ENCODE measurements around the gene SLC6A19. TPM values are rescaled to one million over a fixed set of nuclear protein-coding genes. Genes with fewer than 3 reads are reported as not detected.

Gene SLC6A19
- total RNA-seq, 4 donors from 2014 or later: 9.9 to 934 (median 516) TPM

DNA sequence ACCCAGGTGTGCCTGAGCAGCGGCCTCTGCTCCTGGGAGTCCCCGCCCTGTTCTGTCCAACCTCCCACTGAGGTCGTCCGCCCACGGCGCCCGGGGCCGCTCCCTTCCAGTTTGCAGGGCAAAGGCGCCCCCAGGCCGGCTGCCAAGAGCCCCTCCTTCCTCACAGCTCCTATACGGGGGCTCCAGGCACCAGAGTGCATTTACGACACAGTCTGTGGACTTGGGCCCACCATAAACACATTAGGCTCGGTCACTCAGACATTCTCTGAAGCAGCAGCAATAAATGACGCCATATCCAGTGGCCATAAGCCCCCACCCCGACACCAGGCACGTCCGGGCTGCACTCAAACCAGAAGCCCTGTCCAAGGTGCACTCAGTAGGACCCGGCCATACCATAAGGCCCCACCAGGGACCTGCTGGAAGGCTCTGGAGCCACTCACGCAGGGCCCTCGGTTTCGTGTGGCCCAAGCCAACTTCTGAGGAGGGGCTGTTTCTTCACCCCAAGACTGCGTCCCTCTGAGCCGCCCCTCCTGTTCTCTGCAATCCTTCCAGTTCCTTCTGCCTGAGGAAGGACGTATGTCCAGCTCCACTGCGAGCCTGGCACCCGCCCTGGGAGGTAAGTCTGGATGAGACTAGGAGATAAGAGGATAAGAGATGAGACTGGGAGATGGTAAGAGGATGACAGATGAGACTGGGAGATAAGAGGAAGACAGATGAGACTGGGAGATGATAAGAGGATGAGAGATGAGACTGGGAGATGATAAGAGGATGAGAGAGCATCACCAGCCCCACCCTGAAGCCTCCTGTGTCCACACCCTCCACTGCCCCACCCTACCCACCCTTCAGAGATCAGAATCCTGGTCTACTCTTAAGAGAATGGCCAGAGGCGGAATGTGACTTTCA lies 50.5 kb downstream of the SLC6A19 start:
- Histone ChIP-seq H3K27me3 (no peaks in the 10 kb centered on the region), H3K4me1 (peaks cover 0 to 10% (median 1%) of the 10 kb centered on the region in 4 donors), H3K36me3 (no peaks in the 10 kb centered on the region), H3K27ac (peak overlapping the region in 2 of 4 donors; percentile 71 to 88), H3K9me3 (no peaks in the 10 kb centered on the region), H3K4me3 (no peak overlapping the region)
- TF ChIP-seq POLR2A (IDR thresholded peaks at IDR 0.05): peak in 1 of 2 donors; percentile 36
- TF ChIP-seq CTCF (IDR thresholded peaks at IDR 0.05): peak in 3 of 6 experiments; percentile 50 to 62 (median 53)
- peak in 2 of 3 donors; percentile 87 to 92 for DNase-seq

GRCh38 chr5:1252681-1253080 lies 51.3 kb downstream of the SLC6A19 start:
- Histone ChIP-seq H3K4me1 (peaks cover 0 to 8% (median 1%) of the 10 kb centered on the region in 4 donors), H3K4me3 (no peak overlapping the region), H3K27me3 (no peaks in the 10 kb centered on the region), H3K9me3 (no peaks in the 10 kb centered on the region), H3K36me3 (no peaks in the 10 kb centered on the region), H3K27ac (peak overlapping the region in 2 of 4 donors; percentile 33 to 88)
- TF ChIP-seq POLR2A (IDR thresholded peaks at IDR 0.05) (no peak), CTCF (IDR thresholded peaks at IDR 0.05) (no peak)
- no peak for DNase-seq

DNA sequence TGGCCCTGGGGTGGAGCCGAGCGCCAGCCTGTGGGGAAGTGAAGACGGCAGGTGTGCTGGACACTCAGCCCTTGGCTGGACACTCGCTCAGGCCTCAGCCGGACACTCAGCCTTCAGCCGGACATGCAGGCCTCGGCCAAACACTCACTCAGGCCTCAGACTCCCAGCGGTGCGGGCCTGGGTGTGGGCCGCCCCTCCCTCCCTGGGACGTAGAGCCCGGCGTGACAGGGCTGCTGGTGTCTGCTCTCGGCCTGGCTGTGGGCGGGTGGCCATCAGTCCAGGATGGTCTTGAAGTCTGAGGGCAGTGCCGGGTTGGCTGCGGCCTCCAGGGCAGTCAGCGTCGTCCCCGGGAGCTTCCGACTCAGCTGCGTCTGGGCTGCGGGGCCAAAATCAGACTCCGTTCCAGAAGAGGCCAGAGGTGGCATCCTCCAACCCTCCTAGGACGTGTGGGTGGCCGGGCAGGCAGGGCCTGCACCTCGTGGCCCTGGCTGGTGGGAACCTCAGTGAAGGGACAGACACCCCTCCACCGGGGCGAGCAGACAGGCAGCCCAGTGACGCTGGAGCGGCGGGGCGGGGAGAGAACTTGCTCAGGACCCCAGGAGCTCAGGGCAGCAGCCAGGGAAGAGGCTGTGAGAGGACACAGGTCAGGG lies 52.2 kb downstream of the SLC6A19 start:
- no peaks in the 10 kb centered on the region for H3K27me3 ChIP-seq
- no peaks in the 10 kb centered on the region for H3K9me3 ChIP-seq
- no peaks in the 10 kb centered on the region for H3K36me3 ChIP-seq
- no peak overlapping the region for H3K27ac ChIP-seq
- H3K4me3 ChIP-seq: no peak overlapping the region
- TF ChIP-seq CTCF (IDR thresholded peaks at IDR 0.05) (no peak), POLR2A (IDR thresholded peaks at IDR 0.05) (no peak)
- DNase-seq: no peak
- peaks cover 0 to 8% (median 1%) of the 10 kb centered on the region in 4 donors for H3K4me1 ChIP-seq

DNA sequence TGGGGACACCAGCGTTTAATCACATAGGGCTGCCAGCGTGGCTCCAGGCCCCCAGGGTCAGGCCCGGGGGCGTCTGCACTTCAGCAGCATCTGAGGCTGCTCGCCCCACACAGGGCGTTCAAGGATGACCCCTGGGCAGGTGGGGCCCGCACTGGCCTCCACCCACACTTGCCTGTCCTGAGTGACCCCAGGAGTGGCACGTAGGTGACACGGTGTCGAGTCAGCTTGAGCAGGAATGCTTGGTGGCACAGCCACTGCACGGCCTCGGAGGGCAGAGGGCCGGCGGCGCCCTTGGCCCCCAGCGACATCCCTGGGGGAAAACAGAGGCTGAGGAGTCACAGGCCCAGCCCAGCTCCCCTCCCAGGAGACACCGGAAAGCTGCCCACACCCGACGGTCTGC lies 52.8 kb downstream of the SLC6A19 start:
- no peak for TF ChIP-seq POLR2A (IDR thresholded peaks at IDR 0.05)
- no peak for TF ChIP-seq CTCF (IDR thresholded peaks at IDR 0.05)
- no peaks in the 10 kb centered on the region for H3K36me3 ChIP-seq
- no peaks in the 10 kb centered on the region for H3K9me3 ChIP-seq
- H3K4me1 ChIP-seq: peaks cover 0 to 8% (median 1%) of the 10 kb centered on the region in 4 donors
- DNase-seq: no peak
- no peaks in the 10 kb centered on the region for H3K27me3 ChIP-seq
- H3K4me3 ChIP-seq: no peak overlapping the region
- H3K27ac ChIP-seq: no peak overlapping the region

- Histone ChIP-seq H3K27me3 (no peaks in the 10 kb centered on the region), H3K9me3 (no peaks in the 10 kb centered on the region), H3K4me1 (peaks cover 0 to 8% (median 1%) of the 10 kb centered on the region in 4 donors), H3K4me3 (no peak overlapping the region), H3K36me3 (no peaks in the 10 kb centered on the region), H3K27ac (no peak overlapping the region)
- TF ChIP-seq CTCF (IDR thresholded peaks at IDR 0.05): no peak
- TF ChIP-seq POLR2A (IDR thresholded peaks at IDR 0.05): no peak
- DNase-seq: peak in 1 of 3 donors; percentile 26
These were observed 53.7 kb downstream of the SLC6A19 start for GRCh38 chr5:1255081-1255561.

Measured in Peyer's patch (tissue), 4 donors.